ENCODE data around the gene EOLA1. TPM values are rescaled to one million over a fixed set of nuclear protein-coding genes. Genes with fewer than 3 reads are reported as not detected.
"Not testable (repeated sequence)": the region's sequence is repeated elsewhere in the genome, so short reads cannot be mapped to it uniquely, and the experiment has no call there.

EOLA1 gene
- total RNA-seq, 2 experiments from 2014 or later, result 31.8 to 36.4 TPM

DNA sequence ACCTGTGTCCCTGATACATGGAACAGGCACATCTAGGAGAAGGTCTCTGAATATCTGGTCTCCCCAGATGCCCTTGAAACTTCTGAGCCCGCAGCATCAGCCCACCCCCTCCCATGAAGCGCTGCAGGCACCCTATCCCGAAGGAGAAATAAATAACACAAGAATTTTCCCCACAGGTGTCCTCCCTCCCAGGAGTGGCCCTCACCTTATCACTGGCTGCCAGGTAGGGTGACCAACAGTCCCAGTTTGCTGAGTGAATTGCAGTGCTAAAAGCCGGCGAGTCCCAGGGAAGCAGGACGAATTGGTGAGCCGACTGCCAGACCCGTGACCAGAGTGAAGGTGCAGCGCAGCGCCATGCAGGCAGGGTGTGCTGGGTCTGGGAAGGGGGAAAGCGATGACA, 6.8 kb upstream of the EOLA1 start:
- DNase-seq, H3K27me3 Mint-ChIP-seq, H3K4me3 Mint-ChIP-seq, H3K27ac Mint-ChIP-seq, H3K9me3 Mint-ChIP-seq, CTCF ChIA-PET, POLR2A ChIA-PET, H3K4me1 Mint-ChIP-seq: not testable (repeated sequence)
- H3K36me3 Mint-ChIP-seq (ENCODE audit: low read depth), result peaks cover 13% of the 10 kb centered on the region

DNA sequence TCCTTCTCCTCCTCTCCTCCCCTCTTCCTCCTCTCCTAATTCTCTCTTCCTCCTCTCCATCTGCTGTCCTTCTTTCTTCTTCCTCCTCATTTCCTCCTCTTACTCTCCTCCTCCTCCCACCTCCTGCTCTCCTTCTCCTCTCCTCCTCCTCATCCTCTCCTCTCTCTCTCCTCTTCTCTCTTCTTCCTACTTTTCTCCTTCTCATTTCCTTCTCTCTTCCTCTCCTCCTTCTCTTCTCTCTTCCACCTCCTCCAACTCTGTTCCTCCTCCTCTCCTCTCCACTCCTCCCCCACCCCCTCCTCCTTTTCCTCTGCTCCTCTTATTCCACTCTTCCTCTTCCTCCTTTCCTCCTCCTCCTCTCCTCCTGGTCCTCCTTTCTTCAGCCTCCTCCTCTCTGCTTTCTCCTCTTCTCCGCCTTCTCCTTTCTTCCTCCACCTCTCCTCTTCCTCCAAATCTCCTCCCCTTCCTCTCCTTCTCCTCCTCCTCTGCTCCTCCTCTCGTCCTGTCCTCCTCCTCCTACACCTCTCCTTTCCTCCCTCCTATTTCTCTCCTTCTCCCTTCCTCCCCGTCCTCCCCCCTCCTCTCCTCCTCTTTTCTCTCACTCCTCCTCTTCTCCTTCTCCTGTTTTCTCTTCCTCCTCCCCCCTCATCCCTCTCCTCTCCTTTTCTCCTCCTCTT, 5.7 kb upstream of the EOLA1 start:
- H3K4me1 Mint-ChIP-seq, POLR2A ChIA-PET, H3K9me3 Mint-ChIP-seq, DNase-seq, H3K27me3 Mint-ChIP-seq, H3K4me3 Mint-ChIP-seq, H3K27ac Mint-ChIP-seq, CTCF ChIA-PET: not testable (repeated sequence)
- H3K36me3 Mint-ChIP-seq (ENCODE audit: low read depth), result peaks cover 11% of the 10 kb centered on the region

DNA sequence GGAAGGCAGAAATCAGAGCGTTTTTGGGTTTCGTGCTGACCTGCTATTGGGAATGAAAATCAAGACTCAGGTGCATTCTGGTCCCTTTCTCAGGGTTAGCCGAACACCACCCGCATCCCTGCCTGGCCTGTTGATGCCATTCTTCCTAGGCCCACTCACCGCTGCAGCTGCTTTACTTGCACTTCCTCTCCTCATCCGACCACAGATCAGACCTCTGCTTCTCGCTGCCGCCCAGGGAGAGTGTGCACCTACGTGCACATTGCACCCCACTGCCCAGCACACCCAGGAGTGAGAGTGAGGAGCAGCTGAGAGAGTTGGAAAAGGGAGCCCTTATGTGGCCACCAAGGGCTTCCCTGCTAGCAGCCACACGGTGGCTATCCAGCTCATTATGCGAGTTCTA, 3.3 kb upstream of the EOLA1 start:
- H3K4me3 Mint-ChIP-seq; DNase-seq; H3K4me1 Mint-ChIP-seq; POLR2A ChIA-PET; H3K27me3 Mint-ChIP-seq; H3K27ac Mint-ChIP-seq; H3K9me3 Mint-ChIP-seq; CTCF ChIA-PET; H3K36me3 Mint-ChIP-seq (ENCODE audit: low read depth): not testable (repeated sequence)

DNA sequence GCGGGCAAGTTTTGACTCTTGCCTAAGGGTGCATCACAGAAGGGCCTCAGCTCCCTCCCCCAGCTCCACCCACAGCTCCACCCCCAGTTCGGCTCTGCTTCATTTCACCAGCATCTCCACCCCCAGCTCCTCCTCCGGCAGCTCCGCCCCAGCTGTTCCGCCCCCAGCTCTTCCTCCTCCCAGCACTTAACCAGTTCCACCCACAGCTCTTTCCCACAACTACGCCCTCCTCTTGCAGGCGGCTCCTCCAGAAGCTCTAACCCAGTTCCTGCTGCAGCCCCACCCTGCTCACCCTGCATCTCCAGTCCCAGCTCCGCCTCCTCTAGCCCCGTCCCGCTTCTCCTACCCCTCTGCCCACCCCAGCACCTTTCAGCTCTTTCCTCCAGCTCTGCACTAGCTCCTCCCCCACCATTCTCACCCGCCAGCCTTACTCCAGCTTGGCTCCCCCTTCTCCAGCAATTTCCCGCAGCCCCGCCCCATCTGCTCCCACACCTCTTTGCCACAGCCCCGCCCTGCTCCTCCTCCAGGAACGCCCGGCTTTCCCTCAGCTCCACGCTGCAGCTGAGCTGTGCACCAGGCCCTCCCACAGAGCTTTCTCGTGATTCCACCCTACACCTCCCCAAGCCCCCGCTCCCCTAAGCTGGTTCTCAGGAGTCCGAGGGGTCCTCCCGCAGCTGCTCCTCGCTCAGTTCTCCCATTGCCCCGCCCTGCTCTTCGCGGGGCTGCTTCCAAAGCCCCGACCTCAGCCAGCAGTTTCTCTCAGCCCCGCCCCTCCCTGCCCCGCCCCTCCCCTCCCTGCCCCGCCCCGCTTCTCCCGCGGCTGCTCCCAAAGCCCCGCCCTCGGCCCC, 1.3 kb upstream of the EOLA1 start:
- DNase-seq, result peak; percentile 92
- Mint-ChIP-seq H3K4me1 (peaks cover 8% of the 10 kb centered on the region), H3K27me3 (no peaks in the 10 kb centered on the region), H3K9me3 (no peaks in the 10 kb centered on the region), H3K27ac (peak overlapping the region; percentile 90), H3K36me3 (ENCODE audit: low read depth) (no peaks in the 10 kb centered on the region), H3K4me3 (peak overlapping the region; percentile 81)
- ChIA-PET CTCF (interaction anchor here (0.8 to 3.8 kb wide), 10 partner anchors 11 to 400 kb away, joined by 3 to 33 read pairs (median 4); partner anchors contain the start of genes EOLA2 and IDS), POLR2A (interaction anchor here (0.8 to 3.6 kb wide), 5 partner anchors 14 to 400 kb away, joined by 6 to 43 read pairs (median 18); partner anchors contain the start of gene IDS)

DNA sequence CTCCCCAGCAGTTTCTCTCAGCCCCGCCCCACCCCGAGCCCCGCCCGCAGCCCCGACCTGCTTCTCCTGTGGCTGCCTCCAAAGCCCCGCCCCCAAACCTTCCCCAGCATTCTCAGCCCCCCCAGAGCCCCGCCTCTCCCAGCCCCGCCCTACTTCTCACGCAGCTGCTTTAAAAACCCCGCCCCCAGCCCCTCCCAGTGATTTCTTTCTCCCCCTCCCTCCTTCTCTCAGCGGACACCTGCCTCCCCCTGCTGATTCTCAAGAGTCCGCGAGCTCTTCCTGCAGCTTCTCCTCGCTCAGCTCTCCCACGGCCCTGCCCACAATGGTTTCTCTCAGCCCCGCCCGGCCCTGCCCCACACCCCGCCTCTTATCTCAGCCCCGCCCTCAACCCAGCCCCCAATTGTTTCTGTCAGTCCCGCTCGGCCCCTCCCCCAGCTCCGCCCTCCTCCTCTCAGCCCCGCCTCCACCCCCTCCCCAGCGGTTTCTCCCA, 636 bp upstream of the EOLA1 start:
- CTCF ChIA-PET, result interaction anchor here (0.6 to 3.8 kb wide), 9 partner anchors 9 to 399 kb away, joined by 3 to 33 read pairs (median 3); partner anchors contain the start of genes EOLA2 and IDS
- Mint-ChIP-seq H3K9me3 (no peaks in the 10 kb centered on the region), H3K27ac (peak overlapping the region; percentile 99), H3K4me1 (peaks cover 10% of the 10 kb centered on the region), H3K36me3 (ENCODE audit: low read depth) (peaks cover 3% of the 10 kb centered on the region), H3K27me3 (no peaks in the 10 kb centered on the region), H3K4me3 (peak overlapping the region; percentile 84)
- POLR2A ChIA-PET, result interaction anchor here (1.3 to 3.6 kb wide), 7 partner anchors 11 to 399 kb away, joined by 5 to 43 read pairs (median 12); partner anchors contain the start of gene IDS
- DNase-seq, result peak; percentile 91

DNA sequence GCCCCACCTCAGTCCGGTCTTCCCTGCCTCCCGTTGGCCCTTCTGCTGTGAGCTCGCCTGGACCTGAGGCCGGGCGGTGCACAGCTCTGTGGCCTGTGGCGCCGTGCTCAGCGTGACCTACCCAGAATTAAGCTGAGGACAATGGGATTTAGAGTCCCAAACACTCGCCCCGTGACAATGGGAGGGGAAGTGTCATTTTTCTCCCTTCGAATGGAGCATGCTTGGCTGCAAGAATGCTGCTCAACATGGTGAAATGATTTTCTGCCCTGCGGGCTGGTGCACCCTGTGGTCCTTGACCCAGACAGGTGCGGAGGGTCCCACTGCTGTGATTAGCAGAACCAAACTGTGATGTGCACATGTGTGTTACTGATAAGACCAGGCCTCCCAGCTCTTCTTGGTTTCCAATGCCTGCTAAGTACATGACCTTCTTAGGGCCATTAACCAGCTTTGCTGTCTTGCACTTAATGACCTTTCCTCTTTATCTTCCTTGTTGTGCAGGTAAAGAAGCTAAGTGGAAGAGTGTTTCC, 772 bp downstream of the EOLA1 start:
- H3K27ac Mint-ChIP-seq, result peak overlapping the region; percentile 99
- DNase-seq, result no peak
- peaks cover 3% of the 10 kb centered on the region for H3K36me3 Mint-ChIP-seq (ENCODE audit: low read depth)
- POLR2A ChIA-PET, result interaction anchor here (1.0 to 3.6 kb wide), 6 partner anchors 12 to 398 kb away, joined by 3 to 43 read pairs (median 15); partner anchors contain the start of gene IDS
- peaks cover 10% of the 10 kb centered on the region for H3K4me1 Mint-ChIP-seq
- H3K27me3 Mint-ChIP-seq, result no peaks in the 10 kb centered on the region
- peak overlapping the region; percentile 84 for H3K4me3 Mint-ChIP-seq
- no peaks in the 10 kb centered on the region for H3K9me3 Mint-ChIP-seq
- CTCF ChIA-PET, result interaction anchor here (3.1 to 3.8 kb wide), 2 partner anchors 30 to 38 kb away, joined by 20 to 33 read pairs; partner anchors contain the start of gene IDS

DNA sequence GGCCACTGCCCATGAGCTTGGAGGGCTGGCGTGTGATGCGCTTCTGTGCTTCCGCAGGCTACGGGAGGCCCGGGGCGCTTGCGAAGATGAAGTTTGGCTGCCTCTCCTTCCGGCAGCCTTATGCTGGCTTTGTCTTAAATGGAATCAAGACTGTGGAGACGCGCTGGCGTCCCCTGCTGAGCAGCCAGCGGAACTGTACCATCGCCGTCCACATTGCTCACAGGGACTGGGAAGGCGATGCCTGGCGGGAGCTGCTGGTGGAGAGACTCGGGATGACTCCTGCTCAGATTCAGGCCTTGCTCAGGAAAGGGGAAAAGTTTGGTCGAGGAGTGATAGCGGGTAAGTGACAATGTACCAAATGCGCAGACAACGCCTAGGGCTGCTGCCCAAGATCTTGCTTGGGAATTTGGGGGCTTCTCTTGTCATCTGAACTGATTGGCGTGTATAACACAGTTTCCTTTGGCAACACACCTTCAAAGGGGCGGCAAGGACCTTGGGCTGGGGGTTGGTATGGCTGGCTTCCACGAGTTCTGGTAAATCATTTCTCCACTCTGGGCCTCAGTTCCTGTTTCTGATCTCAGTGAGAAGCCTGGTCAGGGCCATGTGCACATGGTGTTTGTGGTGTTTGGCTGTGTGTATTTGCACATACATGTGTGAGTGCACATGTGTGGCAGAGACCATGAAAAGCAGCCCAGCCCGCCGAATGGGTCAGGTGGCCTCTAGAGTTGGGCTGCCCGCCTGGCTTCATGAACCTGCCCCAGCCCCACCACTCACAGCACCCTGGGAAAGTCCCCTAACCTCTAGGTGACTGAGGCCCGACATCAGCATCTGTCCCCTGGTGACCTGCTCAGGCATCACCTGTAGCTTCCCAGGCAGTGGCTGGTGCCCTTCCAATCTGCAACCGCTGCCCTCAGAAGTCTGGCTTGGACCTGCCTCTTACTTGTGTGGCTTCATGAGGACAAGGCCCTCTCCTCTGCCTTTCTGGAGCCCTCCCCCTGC, 5.0 kb downstream of the EOLA1 start:
- H3K9me3 Mint-ChIP-seq; H3K4me3 Mint-ChIP-seq; CTCF ChIA-PET; H3K4me1 Mint-ChIP-seq; H3K27me3 Mint-ChIP-seq; H3K27ac Mint-ChIP-seq; H3K36me3 Mint-ChIP-seq (ENCODE audit: low read depth); POLR2A ChIA-PET; DNase-seq: not testable (repeated sequence)

DNA sequence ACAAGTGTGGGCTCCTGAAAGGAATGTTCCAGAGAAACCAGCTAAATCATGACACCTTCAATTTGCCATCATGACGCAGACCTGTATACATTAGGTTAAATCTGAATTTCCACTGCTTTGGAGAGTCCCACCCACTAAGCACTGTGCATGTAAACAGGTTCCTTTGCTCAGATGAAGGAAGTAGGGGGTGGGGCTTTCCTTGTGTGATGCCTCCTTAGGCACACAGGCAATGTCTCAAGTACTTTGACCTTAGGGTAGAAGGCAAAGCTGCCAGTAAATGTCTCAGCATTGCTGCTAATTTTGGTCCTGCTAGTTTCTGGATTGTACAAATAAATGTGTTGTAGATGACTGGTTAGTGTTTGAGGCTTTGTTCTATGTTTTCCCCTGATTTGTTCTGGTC, 6.2 kb downstream of the EOLA1 start:
- H3K27ac Mint-ChIP-seq; CTCF ChIA-PET; H3K4me1 Mint-ChIP-seq; H3K27me3 Mint-ChIP-seq; POLR2A ChIA-PET; H3K9me3 Mint-ChIP-seq; H3K36me3 Mint-ChIP-seq (ENCODE audit: low read depth); H3K4me3 Mint-ChIP-seq; DNase-seq: not testable (repeated sequence)

DNA sequence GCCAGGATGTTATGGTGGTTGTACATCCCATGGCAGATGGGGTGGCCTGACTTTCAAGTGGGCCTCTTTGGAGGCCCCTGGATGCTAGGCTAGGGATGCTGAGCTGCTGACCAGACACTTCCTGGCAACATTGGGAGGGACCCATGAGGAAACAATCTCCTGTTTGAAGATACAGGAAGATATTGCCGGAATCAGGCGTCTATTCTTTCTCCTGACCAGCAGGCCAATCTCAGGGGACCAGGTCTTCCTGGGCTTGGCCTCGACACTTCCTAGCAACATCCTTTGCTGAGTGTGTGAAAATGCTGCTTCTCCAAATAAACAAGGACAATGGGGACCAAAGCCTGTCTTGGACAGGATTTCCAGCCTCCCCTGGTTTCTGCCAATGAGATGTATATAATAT, 7.0 kb downstream of the EOLA1 start:
- POLR2A ChIA-PET; DNase-seq; H3K27ac Mint-ChIP-seq; H3K4me1 Mint-ChIP-seq; H3K4me3 Mint-ChIP-seq; CTCF ChIA-PET; H3K27me3 Mint-ChIP-seq; H3K36me3 Mint-ChIP-seq (ENCODE audit: low read depth); H3K9me3 Mint-ChIP-seq: not testable (repeated sequence)

DNA sequence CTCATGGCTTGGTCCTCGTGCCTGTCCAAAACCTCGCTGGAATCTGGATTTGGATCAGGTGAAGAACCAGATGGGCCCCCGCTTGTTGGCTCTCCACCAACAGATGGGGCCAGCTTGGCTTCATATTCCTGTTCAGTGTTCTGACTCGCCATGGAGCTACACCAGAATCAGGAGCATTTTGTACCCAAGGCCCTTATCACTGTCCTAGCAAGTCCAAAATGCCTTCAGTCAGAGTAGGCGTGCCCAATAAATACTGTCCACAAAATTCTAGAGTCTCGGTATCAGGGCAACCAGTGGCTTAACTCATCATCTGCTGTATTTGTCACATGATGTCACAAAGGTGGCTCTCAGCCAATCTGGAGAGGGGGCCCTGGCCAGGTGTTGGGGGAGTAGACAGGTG, 8.9 kb downstream of the EOLA1 start, which contains the start of gene HSFX3:
HSFX3 (minus strand) TSS at position 224 of the 400 bp plus-strand sequence; CDS start at position 152, 72 bp downstream.
- H3K27ac Mint-ChIP-seq, result peak within 1 kb of the TSS; percentile 35
- CTCF ChIA-PET; H3K36me3 Mint-ChIP-seq (ENCODE audit: low read depth); H3K9me3 Mint-ChIP-seq; DNase-seq; H3K4me1 Mint-ChIP-seq; POLR2A ChIA-PET; H3K27me3 Mint-ChIP-seq; H3K4me3 Mint-ChIP-seq: not testable (repeated sequence)

DNA sequence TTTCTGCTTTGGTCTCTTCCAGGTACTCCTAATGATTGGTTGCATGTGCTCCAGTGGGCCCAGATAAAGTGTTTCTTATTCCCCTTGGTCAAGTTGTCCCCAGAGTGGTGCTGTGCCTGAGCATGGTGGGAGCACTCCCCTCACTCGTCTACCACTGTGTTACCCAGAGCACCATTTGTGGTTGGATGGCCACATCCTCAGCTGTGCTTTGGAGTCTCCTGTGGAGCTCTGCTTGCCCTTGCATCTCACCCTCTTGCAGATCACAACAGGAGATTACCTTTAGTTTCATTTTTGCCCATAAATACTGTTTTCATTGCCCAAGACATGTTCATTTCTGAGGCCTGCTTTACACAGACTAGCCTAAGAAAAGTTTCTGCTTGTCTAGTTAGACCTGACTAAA, 9.6 kb downstream of the EOLA1 start:
- H3K9me3 Mint-ChIP-seq; H3K27me3 Mint-ChIP-seq; POLR2A ChIA-PET; CTCF ChIA-PET; H3K36me3 Mint-ChIP-seq (ENCODE audit: low read depth); H3K4me1 Mint-ChIP-seq; H3K4me3 Mint-ChIP-seq: not testable (repeated sequence)
- H3K27ac Mint-ChIP-seq, result peak overlapping the region; percentile 35
- peak; percentile 55 for DNase-seq

DNA sequence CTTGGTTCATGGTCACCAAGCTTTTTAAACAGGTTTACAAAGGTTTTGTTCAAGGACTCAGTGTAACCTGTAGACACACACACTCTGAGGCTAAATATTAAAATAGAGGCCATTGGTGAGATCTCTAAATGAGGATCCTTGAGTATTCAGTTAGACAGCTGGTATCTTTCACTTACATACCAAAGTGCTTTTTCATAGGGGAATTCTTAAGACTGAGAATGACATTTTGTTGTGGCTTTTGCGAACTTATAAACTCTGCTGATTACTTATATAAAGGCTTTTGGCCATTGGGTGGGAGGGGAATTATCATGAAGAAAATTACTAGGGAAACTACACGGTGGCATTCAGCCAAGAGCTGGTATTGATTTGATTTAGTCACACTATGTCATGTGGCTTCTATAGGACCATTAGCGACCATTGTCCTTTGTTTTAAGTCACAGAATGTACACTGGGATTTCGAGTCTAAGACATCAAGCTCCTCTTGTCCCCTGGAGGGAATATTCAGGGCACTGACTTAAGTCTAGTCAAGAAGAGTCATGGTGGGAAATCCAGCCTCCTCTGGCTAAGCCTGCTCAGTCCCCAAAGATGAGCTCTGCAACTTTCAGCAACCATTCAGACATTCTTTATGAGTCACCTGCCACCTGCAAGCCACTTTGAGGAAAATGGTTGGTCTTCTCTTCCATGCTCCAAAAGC, 10.6 kb downstream of the EOLA1 start:
- H3K4me1 Mint-ChIP-seq; H3K4me3 Mint-ChIP-seq; H3K27me3 Mint-ChIP-seq; H3K9me3 Mint-ChIP-seq; CTCF ChIA-PET; H3K27ac Mint-ChIP-seq; POLR2A ChIA-PET; DNase-seq; H3K36me3 Mint-ChIP-seq (ENCODE audit: low read depth): not testable (repeated sequence)
